NOMO-1 treated with DMSO at 0.1 percent for 48 hours (cell line): Measurements from ENCODE around the gene AKAP1.

Source experiments
- DNase-seq: peaks from one replicate; lab custom pipeline; 2025; ENCODE audit not compliant: unreplicated experiment; lab: John Stamatoyannopoulos, UW

The AKAP1 gene

GRCh38 chr17:57084802-57085447, at the start of gene AKAP1:
Gene AKAP1, plus strand, starts transcription at chr17:57085246. Its CDS starts 20,219 bp downstream, at chr17:57105465.
- peak; percentile 89 for DNase-seq

- DNase-seq, result no peak
These were observed 49.0 kb upstream of the AKAP1 start for GRCh38 chr17:57035971-57036481.

- no peak for DNase-seq
These were observed 47.6 kb upstream of the AKAP1 start for GRCh38 chr17:57037411-57037810.

GRCh38 chr17:57038486-57038885, 46.6 kb upstream of the AKAP1 start:
- no peak for DNase-seq

- DNase-seq, result no peak
These were observed 44.5 kb upstream of the AKAP1 start for GRCh38 chr17:57040571-57040970.

- DNase-seq, result no peak
These were observed 41.8 kb upstream of the AKAP1 start for GRCh38 chr17:57043276-57043675.

- DNase-seq, result no peak
These were observed 39.8 kb upstream of the AKAP1 start for GRCh38 chr17:57044976-57045867.

GRCh38 chr17:57045868-57046704, 39.0 kb upstream of the AKAP1 start:
- DNase-seq, result no peak

GRCh38 chr17:57046749-57047148, 38.3 kb upstream of the AKAP1 start:
- no peak for DNase-seq

- DNase-seq, result no peak
These were observed 37.0 kb upstream of the AKAP1 start for GRCh38 chr17:57048096-57048495.

- no peak for DNase-seq
These were observed 34.7 kb upstream of the AKAP1 start for GRCh38 chr17:57050306-57050705.

- no peak for DNase-seq
These were observed 33.1 kb upstream of the AKAP1 start for GRCh38 chr17:57051886-57052361.

- no peak for DNase-seq
These were observed 22.2 kb upstream of the AKAP1 start for GRCh38 chr17:57062865-57063264.

GRCh38 chr17:57067162-57067561, 17.9 kb upstream of the AKAP1 start:
- DNase-seq, result no peak

GRCh38 chr17:57067781-57068180, 17.3 kb upstream of the AKAP1 start:
- DNase-seq, result no peak

GRCh38 chr17:57068222-57068658, 16.8 kb upstream of the AKAP1 start:
- no peak for DNase-seq

- no peak for DNase-seq
These were observed 16.3 kb upstream of the AKAP1 start for GRCh38 chr17:57068707-57069106.

- DNase-seq, result no peak
These were observed 12.8 kb upstream of the AKAP1 start for GRCh38 chr17:57071991-57072944.

- DNase-seq, result no peak
These were observed 11.4 kb upstream of the AKAP1 start for GRCh38 chr17:57073626-57074025.

- DNase-seq, result no peak
These were observed 9.9 kb upstream of the AKAP1 start for GRCh38 chr17:57075193-57075592.
